OCI-LY1 (cell line): ENCODE results near the gene DNAJC7.

ENCODE experiments used
- CTCF ChIP-seq: fragments of 200-600 bp; sonication (generic), shearing (Covaris generic); IDR thresholded peaks from 2 replicates; pipeline ENCODE4 v1.5.1; 2017; ENCODE audit warnings: mild to moderate bottlenecking, antibody characterized with exemption, low read length, moderate library complexity, mixed read lengths
- EZH2 ChIP-seq: fragments of 200-600 bp; sonication (generic), shearing (Covaris generic); IDR thresholded peaks from 2 replicates; pipeline ENCODE4 v1.8.0; 2017; ENCODE audit warnings: borderline replicate concordance, mixed run types, mild to moderate bottlenecking, antibody characterized with exemption, low read length, moderate library complexity, mixed read lengths

- TF ChIP-seq CTCF (no peak), EZH2 (no peak)
Observed at GRCh38 chr17:42053731-42054500, 36.7 kb upstream of the DNAJC7 start.
